ENCODE measurements around the gene FLT3LG.

Gene FLT3LG

GRCh38 chr19:49518033-49518432 is 44.0 kb downstream of the FLT3LG start:
- DNase-seq (ENCODE audit: low read depth): no peak

- DNase-seq (ENCODE audit: low read depth): no peak
Measured at GRCh38 chr19:49520705-49521319, 46.8 kb downstream of the FLT3LG start.

- DNase-seq (ENCODE audit: low read depth): no peak
Measured at GRCh38 chr19:49524812-49525455, 50.9 kb downstream of the FLT3LG start.

- DNase-seq (ENCODE audit: low read depth): peak; percentile 75
Measured at GRCh38 chr19:49528211-49528771, 54.3 kb downstream of the FLT3LG start.

- DNase-seq (ENCODE audit: low read depth): no peak
Measured at GRCh38 chr19:49530708-49531107, 56.7 kb downstream of the FLT3LG start.

- peak; percentile 49 for DNase-seq (ENCODE audit: low read depth)
Measured at GRCh38 chr19:49533551-49534488, 59.8 kb downstream of the FLT3LG start.

GRCh38 chr19:49534632-49535385 is 60.8 kb downstream of the FLT3LG start:
- no peak for DNase-seq (ENCODE audit: low read depth)
